Duodenal mucosa (tissue), 2 donors: ENCODE results near the gene TAF13.
"Not testable (repeated sequence)": the region's sequence is repeated elsewhere in the genome, so short reads cannot be mapped to it uniquely, and the experiment has no call there.

ENCODE experiments used
- H3K27ac ChIP-seq: one replicate; pipeline ENCODE4 v1.7.0; 2013; ENCODE audit warnings: low read depth, low read length
- H3K27me3 ChIP-seq, 2 donors: one replicate each; pipeline ENCODE4 v1.7.0; 2013; ENCODE audit warnings: low read length in 2 of 2, control low read depth in 1 of 2; ENCODE audit not compliant: insufficient read depth in 2 of 2, control insufficient read depth in 1 of 2
- H3K36me3 ChIP-seq, 2 donors: one replicate each; pipeline ENCODE4 v1.7.0; 2013; ENCODE audit warnings: low read length in 2 of 2, control low read depth in 1 of 2; ENCODE audit not compliant: insufficient read depth in 2 of 2, control insufficient read depth in 1 of 2
- H3K4me1 ChIP-seq, 2 donors: one replicate each; pipeline ENCODE4 v1.7.0; 2013; ENCODE audit warnings: low read length in 2 of 2, control low read depth in 1 of 2; ENCODE audit not compliant: insufficient read depth in 2 of 2, control insufficient read depth in 1 of 2
- H3K4me3 ChIP-seq, 2 donors: one replicate each; pipeline ENCODE4 v1.7.0; 2013; ENCODE audit warnings: low read length in 2 of 2, low read depth in 1 of 2
- H3K9ac ChIP-seq, 2 donors: one replicate each; pipeline ENCODE4 v1.7.0; 2013; ENCODE audit warnings: low read length in 2 of 2, low read depth in 1 of 2
- H3K9me3 ChIP-seq, 2 donors: one replicate each; pipeline ENCODE4 v1.7.0; 2013; ENCODE audit warnings: low read length in 2 of 2, control low read depth in 1 of 2; ENCODE audit not compliant: control insufficient read depth in 1 of 2

TAF13 gene

GRCh38 chr1:109027841-109028240 lies 48.0 kb downstream of the TAF13 start:
- Histone ChIP-seq H3K9me3 (no peaks in the 10 kb centered on the region), H3K4me1 (no peaks in the 10 kb centered on the region), H3K9ac (no peak overlapping the region), H3K36me3 (peaks cover 0 to 3% of the 10 kb centered on the region in 2 donors), H3K27me3 (no peaks in the 10 kb centered on the region), H3K27ac (no peak overlapping the region), H3K4me3 (no peak overlapping the region)

GRCh38 chr1:109025694-109026093 lies 50.1 kb downstream of the TAF13 start:
- Histone ChIP-seq H3K36me3 (peaks cover 0 to 3% of the 10 kb centered on the region in 2 donors), H3K9ac (no peak overlapping the region), H3K9me3 (no peaks in the 10 kb centered on the region), H3K4me1 (no peaks in the 10 kb centered on the region), H3K27ac (no peak overlapping the region), H3K27me3 (no peaks in the 10 kb centered on the region), H3K4me3 (no peak overlapping the region)

GRCh38 chr1:109024646-109025045 lies 51.2 kb downstream of the TAF13 start:
- Histone ChIP-seq H3K9ac (no peak overlapping the region), H3K4me3 (no peak overlapping the region), H3K9me3 (no peaks in the 10 kb centered on the region), H3K4me1 (no peaks in the 10 kb centered on the region), H3K27me3 (no peaks in the 10 kb centered on the region), H3K36me3 (peaks cover 0 to 3% of the 10 kb centered on the region in 2 donors), H3K27ac (no peak overlapping the region)

GRCh38 chr1:109020693-109021257 lies 55.0 kb downstream of the TAF13 start:
- H3K9ac ChIP-seq: no peak overlapping the region
- H3K27me3 ChIP-seq: no peaks in the 10 kb centered on the region
- no peaks in the 10 kb centered on the region for H3K9me3 ChIP-seq
- H3K36me3 ChIP-seq: peaks cover 5 to 17% of the 10 kb centered on the region in 2 donors
- H3K4me3 ChIP-seq: no peak overlapping the region
- no peak overlapping the region for H3K27ac ChIP-seq
- H3K4me1 ChIP-seq: no peaks in the 10 kb centered on the region

- not testable (repeated sequence) for H3K4me3 ChIP-seq, H3K4me1 ChIP-seq, H3K27me3 ChIP-seq, H3K27ac ChIP-seq, H3K9me3 ChIP-seq, H3K9ac ChIP-seq
- peaks cover 5 to 24% of the 10 kb centered on the region in 2 donors for H3K36me3 ChIP-seq
Measured at GRCh38 chr1:109017719-109018118, 58.1 kb downstream of the TAF13 start.

- Histone ChIP-seq H3K27me3 (no peaks in the 10 kb centered on the region), H3K36me3 (peaks cover 5 to 24% of the 10 kb centered on the region in 2 donors), H3K9me3 (no peaks in the 10 kb centered on the region), H3K4me3 (no peak overlapping the region), H3K9ac (no peak overlapping the region), H3K27ac (no peak overlapping the region), H3K4me1 (no peaks in the 10 kb centered on the region)
Measured at GRCh38 chr1:109017134-109017533, 58.7 kb downstream of the TAF13 start.
